Lung (tissue), 12 donors: Measurements from ENCODE around the gene ZC3H10. TPM values are rescaled to one million over a fixed set of nuclear protein-coding genes. Genes with fewer than 3 reads are reported as not detected.
A peak's percentile ranks its signal among the peaks of the same experiment; 100 is the strongest.

Experiments used
- ATAC-seq: fragments of 200-7000 bp; cut with Tn5 transposase; one replicate; pipeline ENCODE4 v1.9.1; 2020; ENCODE audit warnings: moderate number of reproducible peaks; ENCODE audit not compliant: insufficient read depth, low FRiP score
- DNase-seq, 3 donors: peaks; one replicate each; pipeline ENCODE4 v3.0.0-alpha.2; 2013 to 2017
- H3K27ac ChIP-seq, 2 donors: one replicate each; pipeline ENCODE4 v1.5.1; 2013; ENCODE audit warnings: mild to moderate bottlenecking in 2 of 2, moderate library complexity in 2 of 2, control low read depth in 1 of 2, inconsistent platforms in 1 of 2, low read depth in 1 of 2, low read length in 1 of 2
- H3K27me3 ChIP-seq, 3 donors: one replicate each; pipeline ENCODE4 v1.5.1; 2013; ENCODE audit warnings: low read length in 2 of 3; ENCODE audit not compliant: control insufficient read depth in 3 of 3, insufficient read depth in 3 of 3
- H3K36me3 ChIP-seq, 4 donors: one replicate each; pipeline ENCODE4 v1.5.1; 2013; ENCODE audit warnings: low read length in 4 of 4, mild to moderate bottlenecking in 1 of 4, moderate library complexity in 1 of 4; ENCODE audit not compliant: control insufficient read depth in 4 of 4, insufficient read depth in 4 of 4
- H3K4me1 ChIP-seq, 5 donors: one replicate each; pipeline ENCODE4 v1.5.1; 2013; ENCODE audit warnings: low read length in 5 of 5, mild to moderate bottlenecking in 2 of 5, moderate library complexity in 1 of 5; ENCODE audit not compliant: control insufficient read depth in 5 of 5, insufficient read depth in 5 of 5
- H3K4me3 ChIP-seq: one replicate; pipeline ENCODE4 v1.5.1; 2013; ENCODE audit warnings: mild to moderate bottlenecking, control low read depth, moderate library complexity
- H3K9ac ChIP-seq, 2 donors: one replicate each; pipeline ENCODE4 v1.5.1; 2013; ENCODE audit warnings: low read length in 2 of 2, control low read depth in 1 of 2; ENCODE audit not compliant: insufficient read depth in 1 of 2
- H3K9me3 ChIP-seq, 4 donors: one replicate each; pipeline ENCODE4 v1.5.1; 2013; ENCODE audit warnings: low read length in 3 of 4, mild to moderate bottlenecking in 1 of 4, moderate library complexity in 1 of 4; ENCODE audit not compliant: control insufficient read depth in 4 of 4, insufficient read depth in 3 of 4
- WGBS, 2 donors: extraction: QIAGEN DNeasy Blood & Tissue Kit; methylation state at CpG; one replicate each; pipeline ENCODE4 v1.1.7; 2013; 5-methylcytosine and 5-hydroxymethylcytosine counted together
- polyA plus RNA-seq, 2 donors: library from polyadenylated mRNA; stranded (reverse); fragments of 200-250 nt; gene quantifications; one replicate each; pipeline ENCODE4 v1.2.1, GENCODE V29; 2013
- total RNA-seq, 2 donors: library from RNA; depleted of rRNA in 1 of 2; stranded (reverse); fragments of >200 nt in 1 of 2; gene quantifications; one replicate each; pipeline ENCODE4 v1.2.1, GENCODE V29; 2014 to 2021
- TF ChIP-seq, protein P1 (sequence below): IDR thresholded peaks from 2 replicates; pipeline ENCODE4 v1.5.1; 2012; ENCODE audit warnings: mild to moderate bottlenecking; ENCODE audit errors: control extremely low read depth, extremely low read depth
- donor health status: control.
- donor health status: control.
- donor health status: Bipolar disorder and iron deficiency.
- donor health status: healthy.
- donor health status: DM: yes; HTN: yes; CAD: no.

ZC3H10 gene
- total and polyA plus RNA-seq, 4 donors = 2.5 to 7.9 (median 3.3) TPM

GRCh38 chr12:56161690-56162351, 43.8 kb downstream of the ZC3H10 start:
- Histone ChIP-seq H3K4me3 (no peak overlapping the region), H3K36me3 (peaks cover 10 to 62% (median 53%) of the 10 kb centered on the region in 4 donors), H3K27ac (peak overlapping the region in 1 of 2 donors; percentile 12)

DNA sequence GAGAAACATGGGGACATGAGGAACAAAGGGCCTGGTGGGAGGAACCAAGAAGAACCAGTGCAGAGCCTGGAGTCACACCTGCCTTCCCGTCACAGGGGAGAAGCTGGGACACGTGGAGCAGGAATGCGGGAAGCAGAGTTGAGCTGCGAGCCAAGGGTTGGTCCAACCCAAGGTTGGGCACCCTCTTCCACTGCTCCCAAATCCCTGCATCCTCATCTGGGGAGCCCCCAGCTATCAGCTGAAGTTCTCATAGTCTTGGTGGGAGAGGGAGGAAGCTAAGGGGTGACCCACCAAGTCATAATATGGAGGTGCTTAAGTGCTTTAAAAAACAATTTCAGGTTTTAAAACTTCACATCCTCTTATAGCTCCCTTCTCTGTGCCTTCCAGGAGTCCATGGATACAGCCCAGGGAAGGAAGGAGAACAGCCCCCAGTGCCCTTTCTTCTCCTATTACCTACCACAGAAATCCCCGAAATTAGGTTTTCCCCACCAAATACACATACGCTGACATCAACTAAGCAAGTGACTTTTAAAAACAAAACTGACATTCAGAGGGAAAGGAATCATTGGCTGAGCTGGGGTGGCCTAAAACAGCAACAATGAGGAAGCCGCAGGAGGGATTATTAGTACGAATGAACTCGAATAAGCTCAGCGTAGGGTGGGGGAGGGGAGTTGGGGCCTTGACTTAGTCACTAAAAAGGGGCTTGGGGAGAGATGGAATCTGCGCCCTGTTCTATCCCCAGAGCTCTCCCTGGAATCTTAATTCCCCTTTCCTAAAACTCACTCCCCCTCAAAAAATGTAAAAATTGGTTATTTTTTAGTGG, 44.6 kb downstream of the ZC3H10 start:
- Histone ChIP-seq H3K36me3 (peaks cover 14 to 67% (median 57%) of the 10 kb centered on the region in 4 donors), H3K9ac (no peak overlapping the region), H3K4me3 (no peak overlapping the region), H3K27ac (peak overlapping the region in 1 of 2 donors; percentile 13), H3K27me3 (no peaks in the 10 kb centered on the region), H3K9me3 (no peaks in the 10 kb centered on the region), H3K4me1 (peaks cover 0 to 18% (median 15%) of the 10 kb centered on the region in 5 donors)
- no peak for DNase-seq
- no peak for ATAC-seq
- TF ChIP-seq, protein P1, sequence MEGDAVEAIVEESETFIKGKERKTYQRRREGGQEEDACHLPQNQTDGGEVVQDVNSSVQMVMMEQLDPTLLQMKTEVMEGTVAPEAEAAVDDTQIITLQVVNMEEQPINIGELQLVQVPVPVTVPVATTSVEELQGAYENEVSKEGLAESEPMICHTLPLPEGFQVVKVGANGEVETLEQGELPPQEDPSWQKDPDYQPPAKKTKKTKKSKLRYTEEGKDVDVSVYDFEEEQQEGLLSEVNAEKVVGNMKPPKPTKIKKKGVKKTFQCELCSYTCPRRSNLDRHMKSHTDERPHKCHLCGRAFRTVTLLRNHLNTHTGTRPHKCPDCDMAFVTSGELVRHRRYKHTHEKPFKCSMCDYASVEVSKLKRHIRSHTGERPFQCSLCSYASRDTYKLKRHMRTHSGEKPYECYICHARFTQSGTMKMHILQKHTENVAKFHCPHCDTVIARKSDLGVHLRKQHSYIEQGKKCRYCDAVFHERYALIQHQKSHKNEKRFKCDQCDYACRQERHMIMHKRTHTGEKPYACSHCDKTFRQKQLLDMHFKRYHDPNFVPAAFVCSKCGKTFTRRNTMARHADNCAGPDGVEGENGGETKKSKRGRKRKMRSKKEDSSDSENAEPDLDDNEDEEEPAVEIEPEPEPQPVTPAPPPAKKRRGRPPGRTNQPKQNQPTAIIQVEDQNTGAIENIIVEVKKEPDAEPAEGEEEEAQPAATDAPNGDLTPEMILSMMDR = no peak
- WGBS, 2 donors = 68 to 73% methylated on average over 11 of the region's 11 CpGs

More at GRCh38 chr12:56161690-56162351, 43.8 kb downstream of the ZC3H10 start:
- peaks cover 0 to 23% (median 17%) of the 10 kb centered on the region in 5 donors for H3K4me1 ChIP-seq
- H3K27me3 ChIP-seq = no peaks in the 10 kb centered on the region
- no peak for DNase-seq
- no peak for ATAC-seq
- 75 to 83% methylated on average over 10 of the region's 10 CpGs for whole genome bisulfite sequencing, 2 donors
- no peak overlapping the region for H3K9ac ChIP-seq
- no peaks in the 10 kb centered on the region for H3K9me3 ChIP-seq
- TF ChIP-seq, protein P1 = no peak

- WGBS, 2 donors = 72 to 81% methylated on average over 11 of the region's 11 CpGs
- Histone ChIP-seq H3K36me3 (peaks cover 17 to 66% (median 64%) of the 10 kb centered on the region in 4 donors), H3K9me3 (no peaks in the 10 kb centered on the region), H3K27me3 (no peaks in the 10 kb centered on the region), H3K9ac (no peak overlapping the region), H3K4me3 (no peak overlapping the region), H3K27ac (no peak overlapping the region), H3K4me1 (peaks cover 0 to 18% (median 15%) of the 10 kb centered on the region in 5 donors)
- TF ChIP-seq, protein P1 = no peak
- ATAC-seq = no peak
- DNase-seq = no peak
These were observed 45.7 kb downstream of the ZC3H10 start for GRCh38 chr12:56163533-56164344.
